ENCODE results near the gene PIP5K1B. TPM values are rescaled to one million over a fixed set of nuclear protein-coding genes. Genes with fewer than 3 reads are reported as not detected.

Gene PIP5K1B
- total RNA-seq, 1 donor from 2014 or later: 0.71 TPM

DNA sequence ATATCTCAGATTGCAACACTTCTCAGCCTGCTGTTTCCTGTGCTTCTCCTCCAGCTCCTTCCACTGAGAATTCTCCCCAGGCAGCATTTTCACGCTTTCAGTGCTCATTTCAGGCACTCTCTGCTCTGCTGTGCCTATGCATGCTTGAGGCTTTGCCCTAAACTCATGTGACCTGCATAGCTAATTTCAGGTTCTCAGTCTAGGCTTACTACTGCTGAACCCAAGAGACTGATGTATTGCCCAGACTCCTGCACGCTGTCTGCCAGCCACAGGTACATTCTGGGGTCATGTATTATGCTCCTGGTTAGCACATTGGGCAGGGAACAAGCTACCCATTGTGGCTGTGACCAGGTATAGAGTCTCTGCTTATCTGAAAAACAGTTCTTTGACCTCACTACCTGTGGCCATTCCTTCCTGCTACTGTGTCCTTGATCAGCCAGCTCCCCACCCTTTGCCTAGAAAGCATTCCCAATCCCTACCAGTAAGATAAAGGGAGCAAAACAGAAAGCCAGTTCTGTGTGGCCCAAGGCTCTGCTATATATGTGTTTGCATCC, 34.7 kb downstream of the PIP5K1B start:
- TF ChIP-seq, protein P1, sequence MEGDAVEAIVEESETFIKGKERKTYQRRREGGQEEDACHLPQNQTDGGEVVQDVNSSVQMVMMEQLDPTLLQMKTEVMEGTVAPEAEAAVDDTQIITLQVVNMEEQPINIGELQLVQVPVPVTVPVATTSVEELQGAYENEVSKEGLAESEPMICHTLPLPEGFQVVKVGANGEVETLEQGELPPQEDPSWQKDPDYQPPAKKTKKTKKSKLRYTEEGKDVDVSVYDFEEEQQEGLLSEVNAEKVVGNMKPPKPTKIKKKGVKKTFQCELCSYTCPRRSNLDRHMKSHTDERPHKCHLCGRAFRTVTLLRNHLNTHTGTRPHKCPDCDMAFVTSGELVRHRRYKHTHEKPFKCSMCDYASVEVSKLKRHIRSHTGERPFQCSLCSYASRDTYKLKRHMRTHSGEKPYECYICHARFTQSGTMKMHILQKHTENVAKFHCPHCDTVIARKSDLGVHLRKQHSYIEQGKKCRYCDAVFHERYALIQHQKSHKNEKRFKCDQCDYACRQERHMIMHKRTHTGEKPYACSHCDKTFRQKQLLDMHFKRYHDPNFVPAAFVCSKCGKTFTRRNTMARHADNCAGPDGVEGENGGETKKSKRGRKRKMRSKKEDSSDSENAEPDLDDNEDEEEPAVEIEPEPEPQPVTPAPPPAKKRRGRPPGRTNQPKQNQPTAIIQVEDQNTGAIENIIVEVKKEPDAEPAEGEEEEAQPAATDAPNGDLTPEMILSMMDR (IDR thresholded peaks at IDR 0.05; ENCODE audit: insufficient read depth, low read length, poor library complexity, severe bottlenecking): no peak
- H3K4me3 ChIP-seq (ENCODE audit: low read depth, low read length): no peak overlapping the region
- no peak for DNase-seq (ENCODE audit: low read depth)

DNA sequence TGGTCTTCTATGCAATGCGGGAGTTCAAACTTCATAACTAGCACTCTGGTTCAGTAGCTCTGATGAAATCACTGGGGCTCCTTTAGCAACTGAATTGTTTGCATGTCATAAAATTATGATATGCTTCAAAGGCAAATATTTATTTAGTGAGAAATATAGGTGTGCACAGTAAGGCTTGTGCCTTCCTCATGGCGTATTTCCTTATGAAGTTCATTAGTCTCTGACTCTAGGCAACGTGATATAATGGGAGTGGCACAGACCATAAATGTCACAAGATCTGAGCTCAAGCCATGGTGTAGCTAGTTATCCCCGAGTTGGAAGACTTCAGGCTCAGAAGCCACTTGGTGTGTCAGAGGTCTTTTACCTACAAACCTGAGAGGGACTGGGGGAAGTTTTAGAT, 35.5 kb downstream of the PIP5K1B start:
- Histone ChIP-seq H3K36me3 (ENCODE audit: control insufficient read depth, insufficient read depth, low read length) (no peaks in the 10 kb centered on the region), H3K4me3 (ENCODE audit: low read depth, low read length) (no peak overlapping the region), H3K27me3 (ENCODE audit: control insufficient read depth, insufficient read depth, low read length) (no peaks in the 10 kb centered on the region)
- TF ChIP-seq, protein P1 (IDR thresholded peaks at IDR 0.05; ENCODE audit: insufficient read depth, low read length, poor library complexity, severe bottlenecking): no peak
- no peak for DNase-seq (ENCODE audit: low read depth)

More for the DNA sequence above, 34.7 kb downstream of the PIP5K1B start:
- Histone ChIP-seq H3K36me3 (ENCODE audit: control insufficient read depth, insufficient read depth, low read length) (no peaks in the 10 kb centered on the region), H3K27me3 (ENCODE audit: control insufficient read depth, insufficient read depth, low read length) (no peaks in the 10 kb centered on the region)

DNA sequence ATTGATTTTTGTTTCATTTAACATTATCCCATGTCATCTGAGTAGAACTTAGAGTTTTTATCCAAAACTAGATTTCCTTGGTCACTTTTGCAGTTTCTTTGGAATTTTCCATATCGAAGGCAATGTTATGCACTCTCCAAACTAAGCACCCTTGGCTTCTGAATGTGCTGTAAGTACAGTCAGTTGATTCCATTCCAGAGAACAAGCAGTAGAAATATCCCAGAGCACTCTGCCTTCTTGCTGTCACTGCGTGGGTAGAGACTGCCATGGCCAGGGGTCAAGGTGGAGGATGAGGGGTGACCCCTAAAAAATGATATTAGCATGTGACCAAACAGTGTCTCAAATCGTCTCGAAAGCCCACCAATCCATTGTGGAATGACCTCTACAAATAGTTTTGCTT, 36.2 kb downstream of the PIP5K1B start:
- TF ChIP-seq, protein P1 (IDR thresholded peaks at IDR 0.05; ENCODE audit: insufficient read depth, low read length, poor library complexity, severe bottlenecking): no peak
- no peak for DNase-seq (ENCODE audit: low read depth)
- no peak overlapping the region for H3K4me3 ChIP-seq (ENCODE audit: low read depth, low read length)

DNA sequence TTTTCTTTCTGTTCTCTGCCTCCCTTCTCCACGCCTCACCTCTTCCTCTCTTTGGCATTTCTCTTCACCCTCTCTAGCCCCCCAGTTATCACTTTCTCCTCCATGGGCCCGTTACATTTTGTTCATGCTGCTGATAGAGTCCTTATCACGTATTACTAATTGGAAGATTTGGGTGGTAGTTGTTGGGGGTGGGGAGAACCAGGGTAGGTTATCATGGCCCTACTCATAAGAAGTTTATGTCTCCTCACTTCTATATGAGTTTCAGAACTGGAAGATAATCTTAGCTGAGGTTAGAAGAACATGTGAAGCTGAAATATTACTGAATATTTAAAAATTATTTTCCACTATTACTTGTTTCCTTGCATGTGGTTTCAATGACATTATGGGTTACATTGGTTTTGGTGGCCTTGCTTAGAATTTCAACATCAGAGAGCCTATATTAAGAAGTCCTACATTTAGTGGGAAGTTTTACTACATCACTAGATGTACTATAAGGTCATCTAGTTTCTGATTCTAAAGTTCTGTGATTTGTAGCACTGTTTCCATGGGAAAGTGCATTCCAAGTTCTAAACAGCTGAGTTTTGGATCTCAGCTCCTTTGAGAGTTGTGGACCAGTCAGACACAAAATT, 36.8 kb downstream of the PIP5K1B start:
- Histone ChIP-seq H3K36me3 (ENCODE audit: control insufficient read depth, insufficient read depth, low read length) (no peaks in the 10 kb centered on the region), H3K27me3 (ENCODE audit: control insufficient read depth, insufficient read depth, low read length) (no peaks in the 10 kb centered on the region), H3K4me3 (ENCODE audit: low read depth, low read length) (no peak overlapping the region)
- DNase-seq (ENCODE audit: low read depth): no peak
- TF ChIP-seq, protein P1 (IDR thresholded peaks at IDR 0.05; ENCODE audit: insufficient read depth, low read length, poor library complexity, severe bottlenecking): no peak

More for the DNA sequence above, 36.2 kb downstream of the PIP5K1B start:
- H3K27me3 ChIP-seq (ENCODE audit: control insufficient read depth, insufficient read depth, low read length): no peaks in the 10 kb centered on the region
- no peaks in the 10 kb centered on the region for H3K36me3 ChIP-seq (ENCODE audit: control insufficient read depth, insufficient read depth, low read length)

DNA sequence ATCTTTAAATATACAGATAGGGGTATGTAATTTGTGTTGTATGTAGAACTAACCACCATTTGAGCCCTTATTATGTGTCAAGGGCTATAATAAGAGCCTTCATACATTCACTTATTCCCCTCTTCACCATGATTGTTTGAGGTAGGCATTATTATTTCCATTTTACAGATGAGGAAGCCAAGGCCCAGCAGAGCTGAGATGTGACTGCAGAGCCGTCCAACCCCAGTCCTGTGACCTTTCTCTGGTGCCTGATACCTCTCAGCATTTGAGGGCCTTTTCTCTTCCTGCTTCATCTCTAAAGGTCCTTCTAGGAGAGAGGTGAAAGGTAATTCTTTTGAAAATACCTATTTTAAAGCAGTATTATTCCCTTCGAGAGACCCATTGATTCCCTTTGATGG, 37.3 kb downstream of the PIP5K1B start:
- TF ChIP-seq, protein P1 (IDR thresholded peaks at IDR 0.05; ENCODE audit: insufficient read depth, low read length, poor library complexity, severe bottlenecking): no peak
- DNase-seq (ENCODE audit: low read depth): no peak
- Histone ChIP-seq H3K4me3 (ENCODE audit: low read depth, low read length) (no peak overlapping the region), H3K27me3 (ENCODE audit: control insufficient read depth, insufficient read depth, low read length) (no peaks in the 10 kb centered on the region), H3K36me3 (ENCODE audit: control insufficient read depth, insufficient read depth, low read length) (no peaks in the 10 kb centered on the region)

DNA sequence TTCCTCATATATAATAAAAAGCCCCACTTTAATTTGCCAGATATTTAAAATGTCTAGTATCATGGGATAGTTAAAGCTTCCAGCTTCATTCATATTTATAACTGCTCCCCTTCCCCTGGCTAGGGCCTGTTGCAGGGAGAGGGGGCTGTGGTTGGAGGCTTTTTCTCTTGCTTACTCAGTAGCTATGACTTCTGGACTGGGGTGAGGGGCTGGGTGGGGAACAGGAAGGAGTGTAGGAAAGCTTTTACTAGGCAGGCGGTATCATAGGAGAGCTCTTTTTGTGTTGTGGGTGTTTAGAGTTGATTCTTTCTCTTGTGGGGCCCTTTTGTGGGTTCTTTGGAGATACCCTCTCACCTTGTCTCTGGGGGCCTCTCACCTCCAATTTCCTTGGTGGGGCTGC, 39.4 kb downstream of the PIP5K1B start:
- H3K27me3 ChIP-seq (ENCODE audit: control insufficient read depth, insufficient read depth, low read length): no peaks in the 10 kb centered on the region
- no peak for DNase-seq (ENCODE audit: low read depth)
- TF ChIP-seq, protein P1 (IDR thresholded peaks at IDR 0.05; ENCODE audit: insufficient read depth, low read length, poor library complexity, severe bottlenecking): no peak
- H3K4me3 ChIP-seq (ENCODE audit: low read depth, low read length): no peak overlapping the region
- H3K36me3 ChIP-seq (ENCODE audit: control insufficient read depth, insufficient read depth, low read length): no peaks in the 10 kb centered on the region

All from kidney epithelial cell (primary cell).